ENCODE data around the gene HES5. TPM values are rescaled to one million over a fixed set of nuclear protein-coding genes. Genes with fewer than 3 reads are reported as not detected.

Gene HES5
- total and polyA plus RNA-seq, 2 of the 13 experiments (the other 11 are each of a cell fraction or from before 2014, with no cell fraction given): not detected

GRCh38 chr1:2555634-2556276 lies 25.7 kb upstream of the HES5 start (continued):
- TF ChIP-seq ZNF691 (CRISPR knock-in tag; IDR thresholded peaks at IDR 0.05; ENCODE audit: borderline replicate concordance, low read depth) (no peak; the same call in 1 of the 2 replicates), TFDP1 (CRISPR knock-in tag; IDR thresholded peaks at IDR 0.05; ENCODE audit: borderline replicate concordance) (peak; percentile 79; the same call in 1 of the 2 replicates), USF2 (IDR thresholded peaks at IDR 0.05; ENCODE audit: low read depth, low read length) (peak; percentile 92), USF2 (CRISPR knock-in tag; IDR thresholded peaks at IDR 0.05; ENCODE audit: borderline replicate concordance) (peak; percentile 76; the same call in 1 of the 2 replicates), MXI1 (IDR thresholded peaks at IDR 0.05; ENCODE audit: borderline replicate concordance, low read depth, low read length) (peak; percentile 44; the same call in 1 of the 3 replicates), EEA1 (CRISPR knock-in tag; IDR thresholded peaks at IDR 0.05; ENCODE audit: borderline replicate concordance) (peak; percentile 52; the same call in 1 of the 2 replicates), MYC (CRISPR knock-in tag; IDR thresholded peaks at IDR 0.05; ENCODE audit: borderline replicate concordance) (peak; percentile 82), ZFAT (CRISPR knock-in tag; conservative IDR thresholded peaks at IDR 0.05) (no peak), RAD51 (IDR thresholded peaks at IDR 0.05; ENCODE audit: borderline replicate concordance) (peak; percentile 72; the same call in 1 of the 2 replicates), ZNF616 (CRISPR knock-in tag; IDR thresholded peaks at IDR 0.05; ENCODE audit: low read depth) (peak; percentile 83; the same call in 1 of the 2 replicates), AGO1 (IDR thresholded peaks at IDR 0.05; ENCODE audit: low read depth, low read length, poor library complexity, severe bottlenecking) (no peak), PCBP1 (IDR thresholded peaks at IDR 0.05; ENCODE audit: borderline replicate concordance, low read depth, low read length) (no peak), NFKBIZ (CRISPR knock-in tag; IDR thresholded peaks at IDR 0.05) (no peak), MEF2D (CRISPR knock-in tag; IDR thresholded peaks at IDR 0.05) (peak; percentile 60), ZNF747 (CRISPR knock-in tag; IDR thresholded peaks at IDR 0.05; ENCODE audit: borderline replicate concordance) (peak; percentile 63), CTCF (CRISPR knock-in tag; IDR thresholded peaks at IDR 0.05) (peak; percentile 35), ZBTB34 (CRISPR knock-in tag; IDR thresholded peaks at IDR 0.05) (no peak), ZNF383 (CRISPR knock-in tag; IDR thresholded peaks at IDR 0.05; ENCODE audit: borderline replicate concordance) (no peak), MBD4 (IDR thresholded peaks at IDR 0.05; ENCODE audit: borderline replicate concordance, low read length) (no peak), BRCA1 (CRISPR knock-in tag; IDR thresholded peaks at IDR 0.05) (peak; percentile 40; the same call in 1 of the 2 replicates)

Measured in HepG2 (cell line).